Superior temporal gyrus (tissue), 1 donor: Measurements from ENCODE around the gene IRAK1BP1.
"Not testable (repeated sequence)": the region's sequence is repeated elsewhere in the genome, so short reads cannot be mapped to it uniquely, and the experiment has no call there.

Experiments used
- DNase-seq: peaks from one replicate; pipeline ENCODE4 v3.0.0-alpha.2; 2016; ENCODE audit errors: extremely low spot score

Gene IRAK1BP1

GRCh38 chr6:78889901-78890300 lies 22.6 kb downstream of the IRAK1BP1 start:
- not testable (repeated sequence) for DNase-seq

DNA sequence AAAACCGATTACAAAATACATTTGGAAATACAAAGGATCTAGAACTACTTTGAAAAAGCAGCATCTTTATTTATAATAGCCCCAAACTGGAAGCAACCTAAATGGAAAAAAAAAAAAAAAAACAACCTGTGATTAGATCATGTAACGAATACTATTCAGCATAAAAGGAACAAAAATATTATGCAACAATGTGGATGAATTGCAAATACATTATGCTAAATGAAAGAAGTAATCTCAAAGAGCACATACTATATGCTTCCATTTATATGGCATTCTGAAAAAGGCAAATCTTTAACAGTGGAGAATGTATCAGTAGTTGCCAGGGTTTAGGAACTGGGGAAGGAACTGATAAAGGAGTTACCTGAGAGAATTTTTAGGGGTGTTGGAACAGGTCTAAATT lies 28.9 kb downstream of the IRAK1BP1 start:
- no peak for DNase-seq

DNA sequence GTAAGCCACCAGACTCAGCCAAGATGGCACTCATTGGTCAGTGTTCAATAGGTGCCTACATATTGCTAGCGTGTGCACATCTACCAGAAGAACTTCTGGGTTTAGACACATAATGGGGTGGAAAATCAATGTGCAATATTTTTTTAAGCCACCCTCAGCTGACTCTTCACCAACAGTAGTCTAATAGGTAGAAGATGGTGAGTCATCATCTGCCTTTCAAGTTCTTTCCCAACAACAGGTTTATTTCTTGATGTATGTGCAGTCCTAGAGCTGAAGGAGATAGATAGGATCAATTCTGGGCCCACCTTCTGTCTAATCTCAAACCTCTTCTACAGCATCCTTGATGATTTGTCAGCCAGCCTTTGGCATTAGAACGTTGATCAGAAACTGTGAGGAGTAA lies 41.3 kb downstream of the IRAK1BP1 start:
- DNase-seq, result no peak

DNA sequence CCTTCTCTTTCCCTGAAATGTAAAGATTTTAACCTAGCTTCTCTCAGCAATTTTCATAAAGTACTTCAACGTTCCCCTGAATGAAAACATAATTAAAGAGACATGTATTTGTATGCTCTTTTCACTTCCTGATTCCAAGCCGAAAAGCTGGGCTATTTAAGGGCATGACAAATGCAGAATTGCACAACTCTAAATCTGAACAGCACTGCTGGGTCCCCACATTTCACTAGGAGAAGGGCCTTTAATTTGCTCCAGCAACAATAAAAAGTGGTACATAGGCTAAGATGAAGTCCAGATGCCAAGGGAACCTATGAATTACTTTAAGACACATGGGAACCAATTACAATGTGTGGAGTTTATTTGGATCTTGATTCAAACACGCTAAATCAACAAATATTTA lies 42.0 kb downstream of the IRAK1BP1 start:
- no peak for DNase-seq

DNA sequence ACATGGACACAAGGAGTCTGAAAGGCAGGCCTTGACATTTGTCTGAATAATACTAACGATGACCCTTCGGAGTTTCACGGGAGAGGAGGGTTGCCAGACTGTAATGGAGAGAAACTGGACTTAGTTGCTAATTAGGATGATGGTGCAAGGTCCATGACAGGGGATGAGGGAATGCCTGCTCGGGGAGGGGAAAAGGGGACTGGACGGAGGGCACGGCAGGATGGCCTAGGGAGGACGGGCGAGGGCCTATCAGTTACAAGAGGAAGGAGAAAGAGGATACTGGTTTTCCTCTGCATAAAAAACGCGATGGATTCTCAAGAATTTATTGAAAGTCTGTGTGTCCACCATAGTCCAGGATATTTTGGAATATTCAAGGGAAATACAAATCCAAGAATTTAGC lies 42.7 kb downstream of the IRAK1BP1 start:
- DNase-seq, result no peak

DNA sequence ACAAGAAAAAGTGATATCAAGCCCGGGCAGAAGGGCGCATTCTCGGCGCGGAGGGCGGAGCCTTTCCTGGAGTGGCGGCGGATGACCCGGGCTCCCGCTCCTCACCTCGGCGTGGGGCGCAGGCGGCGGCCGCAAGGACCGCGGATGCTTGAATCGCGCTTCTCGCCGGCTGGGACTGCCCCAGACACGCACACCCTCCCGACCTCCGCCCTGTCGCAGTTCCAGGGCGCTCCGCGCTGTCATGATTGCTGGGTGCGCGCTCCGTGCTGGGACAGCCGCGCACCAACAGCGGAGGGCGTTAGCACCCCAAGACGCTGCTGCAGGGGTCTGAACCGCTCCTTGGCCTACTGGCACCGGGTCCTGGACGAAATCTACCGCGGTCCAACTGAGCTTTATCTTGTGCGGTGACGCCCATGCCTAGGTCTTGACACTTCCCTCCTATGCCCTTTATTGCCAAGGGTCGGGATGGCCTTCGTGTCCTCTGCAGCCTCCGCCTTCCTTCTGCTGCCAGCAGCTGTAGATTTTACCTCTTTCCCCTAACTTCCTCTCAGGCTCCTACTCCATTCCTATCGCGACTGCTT lies 43.3 kb downstream of the IRAK1BP1 start:
- no peak for DNase-seq

- DNase-seq, result no peak
Measured at GRCh38 chr6:78911218-78911940, 44.0 kb downstream of the IRAK1BP1 start.

GRCh38 chr6:78916411-78916810 lies 49.1 kb downstream of the IRAK1BP1 start:
- no peak for DNase-seq

DNA sequence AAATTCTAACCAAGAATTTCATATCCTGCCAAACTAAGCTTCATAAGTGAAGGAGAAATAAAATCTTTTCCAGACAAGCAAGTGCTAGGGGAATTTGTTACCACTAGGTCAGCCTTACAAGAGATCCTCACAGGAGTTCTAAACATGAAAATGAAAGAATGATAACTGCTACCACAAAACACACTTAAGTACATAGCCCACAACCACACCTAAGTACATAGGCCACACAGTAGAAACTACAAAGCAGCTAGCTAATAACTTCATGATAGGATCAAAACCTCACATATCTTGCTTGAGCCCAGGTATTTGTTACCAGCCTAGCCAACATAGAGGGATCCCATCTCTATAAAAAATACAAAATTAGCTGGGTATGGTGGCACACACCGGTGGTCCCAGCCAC lies 50.4 kb downstream of the IRAK1BP1 start:
- DNase-seq, result no peak

DNA sequence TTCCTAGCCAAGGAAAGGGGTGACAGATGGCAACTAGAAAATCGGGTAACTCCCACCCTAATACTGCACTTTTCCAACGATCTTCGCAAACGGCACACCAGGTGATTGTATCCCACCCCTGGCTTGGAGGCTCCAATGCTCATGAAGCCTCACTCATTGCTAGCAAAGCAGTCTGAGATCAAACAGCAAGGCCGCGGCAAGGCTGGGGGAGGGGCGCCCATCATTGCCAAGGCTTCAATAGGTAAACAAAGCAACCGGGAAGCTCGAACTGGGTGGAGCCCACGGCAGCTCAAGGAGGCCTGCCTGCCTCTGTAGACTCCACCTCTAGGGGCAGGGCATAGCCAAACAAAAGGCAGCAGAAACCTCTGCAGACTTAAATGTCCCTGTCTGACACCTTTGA lies 53.8 kb downstream of the IRAK1BP1 start:
- DNase-seq, result not testable (repeated sequence)

- no peak for DNase-seq
Measured at GRCh38 chr6:78925317-78925716, 58.0 kb downstream of the IRAK1BP1 start.

DNA sequence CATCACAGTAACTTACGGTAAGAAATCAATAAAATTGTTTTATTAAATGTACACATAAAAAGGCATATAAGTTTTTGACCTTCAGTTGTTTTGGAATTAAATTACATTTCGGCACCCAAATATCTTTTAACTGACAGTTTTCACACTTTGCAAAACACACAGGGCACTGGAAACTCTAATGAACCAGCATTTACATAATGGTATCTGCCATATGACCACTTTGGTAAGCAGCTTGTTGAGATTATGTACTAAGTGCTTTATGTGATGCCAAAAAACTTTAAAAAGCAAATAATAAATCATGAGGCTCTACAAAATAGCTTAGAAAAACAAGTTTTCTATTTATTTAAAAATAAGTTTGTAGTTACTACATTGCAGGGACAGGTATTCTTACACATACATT lies 68.2 kb downstream of the IRAK1BP1 start:
- DNase-seq, result no peak

DNA sequence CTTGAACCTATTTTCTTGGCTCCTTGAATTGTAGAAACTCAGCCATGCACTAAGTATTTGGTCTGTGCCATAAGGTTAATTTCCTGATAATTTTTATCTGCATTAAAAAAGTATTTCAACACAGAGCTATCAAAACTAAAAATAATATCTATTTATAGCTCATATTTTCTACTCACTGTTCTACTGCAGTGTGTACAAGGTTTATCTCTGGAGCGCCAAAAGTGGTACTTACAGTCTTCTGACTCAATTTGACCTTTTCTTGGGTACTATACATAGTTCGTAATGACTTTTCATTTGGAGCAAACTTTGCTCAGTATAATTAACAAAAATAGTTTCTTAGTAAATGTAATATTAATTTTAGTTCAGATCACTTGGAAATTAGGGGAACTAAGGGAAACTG lies 69.2 kb downstream of the IRAK1BP1 start:
- no peak for DNase-seq

DNA sequence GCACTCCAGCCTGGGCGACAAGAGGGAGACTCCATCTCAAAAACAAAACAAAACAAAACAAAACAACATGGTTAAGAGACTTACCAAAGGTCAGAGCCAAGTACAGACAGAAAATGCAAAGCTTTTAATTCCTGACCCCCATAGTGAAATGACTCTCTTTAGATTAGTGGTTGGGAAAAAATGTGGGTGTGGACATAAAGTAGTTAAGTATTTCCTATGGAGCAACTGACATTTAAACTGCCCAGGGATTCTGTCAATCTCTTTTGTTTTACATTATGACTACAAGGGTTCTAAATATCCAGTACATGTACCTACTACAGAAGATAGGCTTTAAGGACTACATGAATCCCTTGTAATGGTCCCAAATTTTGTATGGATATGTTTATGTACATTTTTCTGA lies 75.1 kb downstream of the IRAK1BP1 start:
- no peak for DNase-seq

- no peak for DNase-seq
Measured at GRCh38 chr6:78947529-78947928, 80.2 kb downstream of the IRAK1BP1 start.

- DNase-seq, result no peak
Measured at GRCh38 chr6:78947962-78948361, 80.6 kb downstream of the IRAK1BP1 start.

- no peak for DNase-seq
Measured at GRCh38 chr6:78948785-78949184, 81.4 kb downstream of the IRAK1BP1 start.

DNA sequence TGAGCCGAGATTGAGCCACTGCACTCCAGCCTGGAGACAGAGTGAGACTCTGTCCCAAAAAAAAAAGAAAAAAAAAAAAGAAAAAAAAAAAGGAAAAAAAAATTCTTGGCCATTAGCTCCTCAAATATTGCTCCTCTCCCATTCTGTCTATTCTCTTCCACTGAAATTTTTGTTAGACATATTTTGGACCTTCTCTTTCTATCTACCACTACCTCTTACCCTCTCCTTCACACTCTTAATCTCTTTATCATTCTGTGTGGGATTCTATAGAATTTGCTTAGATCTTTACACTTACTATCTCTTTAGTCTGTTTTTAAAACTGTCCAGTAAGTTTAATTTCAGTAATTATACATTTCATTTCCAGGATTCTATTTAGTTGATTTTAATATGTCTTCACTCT lies 85.0 kb downstream of the IRAK1BP1 start:
- DNase-seq, result no peak
